ENCODE data around the gene DAND5. TPM values are rescaled to one million over a fixed set of nuclear protein-coding genes. Genes with fewer than 3 reads are reported as not detected.

DAND5 gene
- total and polyA plus RNA-seq, 9 of the 15 experiments (the other 6 are each of a cell fraction or from before 2014, with no cell fraction given), result 0.22 to 0.83 (median 0.60) TPM

DNA sequence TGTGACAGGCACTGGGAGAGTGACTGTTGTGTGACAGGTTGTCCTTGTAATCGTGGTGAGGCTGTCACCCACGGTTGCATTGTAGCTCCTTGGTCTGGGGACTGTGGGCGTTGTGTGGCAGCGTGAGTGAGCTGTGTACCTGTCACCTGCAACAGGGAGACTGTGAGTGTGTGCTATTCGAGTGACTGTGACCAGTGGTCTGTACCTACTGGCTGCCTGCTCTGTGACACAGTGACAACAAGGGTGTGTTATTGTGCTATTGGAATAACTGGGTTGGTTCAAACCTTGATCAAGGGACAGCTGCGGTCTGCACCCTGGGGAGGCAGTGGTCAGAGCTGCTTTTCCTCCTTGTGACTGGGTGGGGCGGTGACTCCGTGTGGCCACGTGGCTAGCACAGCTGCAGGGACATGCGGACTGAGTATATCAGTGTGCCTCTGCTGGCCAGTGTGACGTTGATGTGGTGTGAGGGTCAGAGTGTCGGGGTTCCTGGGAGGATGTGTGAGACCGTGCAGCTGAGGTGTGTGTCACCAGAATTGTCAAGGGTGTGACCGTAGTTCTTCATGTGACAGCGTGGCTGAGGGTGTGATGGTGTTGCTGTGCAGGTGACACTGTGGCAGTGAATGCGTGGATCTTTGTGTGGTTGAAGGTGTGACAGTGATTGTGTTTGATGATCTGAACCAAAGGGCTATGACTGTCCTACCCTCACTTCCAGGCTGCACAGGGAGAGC lies 15.8 kb downstream of the DAND5 start (continued):
- TF ChIP-seq, protein P1, sequence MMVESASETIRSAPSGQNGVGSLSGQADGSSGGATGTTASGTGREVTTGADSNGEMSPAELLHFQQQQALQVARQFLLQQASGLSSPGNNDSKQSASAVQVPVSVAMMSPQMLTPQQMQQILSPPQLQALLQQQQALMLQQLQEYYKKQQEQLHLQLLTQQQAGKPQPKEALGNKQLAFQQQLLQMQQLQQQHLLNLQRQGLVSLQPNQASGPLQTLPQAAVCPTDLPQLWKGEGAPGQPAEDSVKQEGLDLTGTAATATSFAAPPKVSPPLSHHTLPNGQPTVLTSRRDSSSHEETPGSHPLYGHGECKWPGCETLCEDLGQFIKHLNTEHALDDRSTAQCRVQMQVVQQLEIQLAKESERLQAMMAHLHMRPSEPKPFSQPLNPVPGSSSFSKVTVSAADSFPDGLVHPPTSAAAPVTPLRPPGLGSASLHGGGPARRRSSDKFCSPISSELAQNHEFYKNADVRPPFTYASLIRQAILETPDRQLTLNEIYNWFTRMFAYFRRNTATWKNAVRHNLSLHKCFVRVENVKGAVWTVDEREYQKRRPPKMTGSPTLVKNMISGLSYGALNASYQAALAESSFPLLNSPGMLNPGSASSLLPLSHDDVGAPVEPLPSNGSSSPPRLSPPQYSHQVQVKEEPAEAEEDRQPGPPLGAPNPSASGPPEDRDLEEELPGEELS (CRISPR knock-in tag; IDR thresholded peaks at IDR 0.05; ENCODE audit: borderline replicate concordance), result no peak
- TF ChIP-seq FUS (optimal IDR thresholded peaks at IDR 0.05; ENCODE audit: low read depth, low read length) (no peak), TRIM24 (IDR thresholded peaks at IDR 0.05) (peak in 1 of 2 experiments; percentile 40; a peak in 1 of 4 replicates), CBX3 (IDR thresholded peaks at IDR 0.05; ENCODE audit: borderline replicate concordance in 1 of 2, low read length in 2 of 2) (no peak; a peak in 1 of 3 replicates), SPI1 (IDR thresholded peaks at IDR 0.05; ENCODE audit: borderline replicate concordance, low read depth, low read length) (no peak), ZC3H8 (IDR thresholded peaks at IDR 0.05) (no peak), RNF2 (IDR thresholded peaks at IDR 0.05) (0 out of 2 replicates have a peak, but pooled peaks have one; percentile 33), SUPT5H (IDR thresholded peaks at IDR 0.05) (no peak), ZNF324 (CRISPR knock-in tag; IDR thresholded peaks at IDR 0.05) (no peak), KDM1A (IDR thresholded peaks at IDR 0.05) (no peak), STAT5B (CRISPR knock-in tag; IDR thresholded peaks at IDR 0.05) (no peak), MCM3 (IDR thresholded peaks at IDR 0.05) (no peak), PHB2 (IDR thresholded peaks at IDR 0.05; ENCODE audit: low read depth) (no peak), OTX1 (CRISPR knock-in tag; IDR thresholded peaks at IDR 0.05) (no peak), PRPF4 (IDR thresholded peaks at IDR 0.05; ENCODE audit: insufficient read depth, low read depth, low read length, poor library complexity, severe bottlenecking) (no peak), ZNF133 (CRISPR knock-in tag; IDR thresholded peaks at IDR 0.05) (no peak), CREB1 (IDR thresholded peaks at IDR 0.05) (peak; percentile 61; the same call in 1 of the 2 replicates), CREB1 (CRISPR knock-in tag; IDR thresholded peaks at IDR 0.05) (peak; percentile 81; the same call in 1 of the 2 replicates), MAZ (CRISPR knock-in tag; conservative IDR thresholded peaks at IDR 0.05 in 1 of 2, IDR thresholded peaks at IDR 0.05 in 1 of 2) (peak; percentile 40 to 62; a peak in 2 of 4 replicates), CBFA2T2 (conservative IDR thresholded peaks at IDR 0.05) (peak; percentile 73), MBD2 (IDR thresholded peaks at IDR 0.05; ENCODE audit: borderline replicate concordance, low read depth) (no peak), YBX1 (IDR thresholded peaks at IDR 0.05) (no peak), KDM4B (IDR thresholded peaks at IDR 0.05; ENCODE audit: borderline replicate concordance in 2 of 2, low read depth in 1 of 2) (no peak)
- TF ChIP-seq, protein P2, sequence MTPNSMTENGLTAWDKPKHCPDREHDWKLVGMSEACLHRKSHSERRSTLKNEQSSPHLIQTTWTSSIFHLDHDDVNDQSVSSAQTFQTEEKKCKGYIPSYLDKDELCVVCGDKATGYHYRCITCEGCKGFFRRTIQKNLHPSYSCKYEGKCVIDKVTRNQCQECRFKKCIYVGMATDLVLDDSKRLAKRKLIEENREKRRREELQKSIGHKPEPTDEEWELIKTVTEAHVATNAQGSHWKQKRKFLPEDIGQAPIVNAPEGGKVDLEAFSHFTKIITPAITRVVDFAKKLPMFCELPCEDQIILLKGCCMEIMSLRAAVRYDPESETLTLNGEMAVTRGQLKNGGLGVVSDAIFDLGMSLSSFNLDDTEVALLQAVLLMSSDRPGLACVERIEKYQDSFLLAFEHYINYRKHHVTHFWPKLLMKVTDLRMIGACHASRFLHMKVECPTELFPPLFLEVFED (CRISPR knock-in tag; conservative IDR thresholded peaks at IDR 0.05), result no peak
- TF ChIP-seq, protein P3, sequence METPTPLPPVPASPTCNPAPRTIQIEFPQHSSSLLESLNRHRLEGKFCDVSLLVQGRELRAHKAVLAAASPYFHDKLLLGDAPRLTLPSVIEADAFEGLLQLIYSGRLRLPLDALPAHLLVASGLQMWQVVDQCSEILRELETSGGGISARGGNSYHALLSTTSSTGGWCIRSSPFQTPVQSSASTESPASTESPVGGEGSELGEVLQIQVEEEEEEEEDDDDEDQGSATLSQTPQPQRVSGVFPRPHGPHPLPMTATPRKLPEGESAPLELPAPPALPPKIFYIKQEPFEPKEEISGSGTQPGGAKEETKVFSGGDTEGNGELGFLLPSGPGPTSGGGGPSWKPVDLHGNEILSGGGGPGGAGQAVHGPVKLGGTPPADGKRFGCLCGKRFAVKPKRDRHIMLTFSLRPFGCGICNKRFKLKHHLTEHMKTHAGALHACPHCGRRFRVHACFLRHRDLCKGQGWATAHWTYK (CRISPR knock-in tag; IDR thresholded peaks at IDR 0.05), result no peak
- TF ChIP-seq, protein P4, sequence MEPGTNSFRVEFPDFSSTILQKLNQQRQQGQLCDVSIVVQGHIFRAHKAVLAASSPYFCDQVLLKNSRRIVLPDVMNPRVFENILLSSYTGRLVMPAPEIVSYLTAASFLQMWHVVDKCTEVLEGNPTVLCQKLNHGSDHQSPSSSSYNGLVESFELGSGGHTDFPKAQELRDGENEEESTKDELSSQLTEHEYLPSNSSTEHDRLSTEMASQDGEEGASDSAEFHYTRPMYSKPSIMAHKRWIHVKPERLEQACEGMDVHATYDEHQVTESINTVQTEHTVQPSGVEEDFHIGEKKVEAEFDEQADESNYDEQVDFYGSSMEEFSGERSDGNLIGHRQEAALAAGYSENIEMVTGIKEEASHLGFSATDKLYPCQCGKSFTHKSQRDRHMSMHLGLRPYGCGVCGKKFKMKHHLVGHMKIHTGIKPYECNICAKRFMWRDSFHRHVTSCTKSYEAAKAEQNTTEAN (CRISPR knock-in tag; IDR thresholded peaks at IDR 0.05), result no peak

Measured in K562 (cell line).